H1 (cell line): ENCODE data around the gene CENPV.
"Not testable (repeated sequence)": the region's sequence is repeated elsewhere in the genome, so short reads cannot be mapped to it uniquely, and the experiment has no call there.

Source experiments
- BRCA1 ChIP-seq: IDR thresholded peaks from 2 replicates; pipeline ENCODE4 v1.6.1; 2012; ENCODE audit warnings: low read depth, low read length, improper control_type of control experiment
- CTCF ChIP-seq, 3 experiments: IDR thresholded peaks; 1 replicate in 2 of 3; 2 replicates in 1 of 3; pipeline versions ENCODE4 v1.5.1 to v1.6.1; 2011; ENCODE audit warnings: low read length in 3 of 3, mild to moderate bottlenecking in 3 of 3, inconsistent platforms in 2 of 3, low read depth in 1 of 3, moderate library complexity in 1 of 3; ENCODE audit not compliant: insufficient read depth in 1 of 3; ENCODE audit errors: control extremely low read depth in 1 of 3
- FOSL1 ChIP-seq: IDR thresholded peaks from 2 replicates; pipeline ENCODE4 v1.6.1; 2011; ENCODE audit warnings: mild to moderate bottlenecking, low read depth, low read length, moderate library complexity; ENCODE audit not compliant: insufficient read depth
- GABPA ChIP-seq: IDR thresholded peaks from 2 replicates; pipeline ENCODE4 v1.6.1; 2011; ENCODE audit warnings: mild to moderate bottlenecking, low read length, moderate library complexity, borderline replicate concordance; ENCODE audit not compliant: insufficient read depth
- POLR2A ChIP-seq, 2 experiments: IDR thresholded peaks; 1 replicate in 1 of 2; 2 replicates in 1 of 2; pipeline ENCODE4 v1.6.1; 2011; ENCODE audit warnings: low read depth in 2 of 2, low read length in 2 of 2, mild to moderate bottlenecking in 2 of 2; ENCODE audit errors: control extremely low read depth in 1 of 2
- POLR2AphosphoS5 ChIP-seq: IDR thresholded peaks from 2 replicates; pipeline ENCODE4 v1.6.1; 2011; ENCODE audit warnings: low read depth, low read length
- RAD21 ChIP-seq, 2 experiments: IDR thresholded peaks in 1 of 2; conservative IDR thresholded peaks in 1 of 2; 2 replicates each; pipeline ENCODE4 v1.6.1; 2011; ENCODE audit warnings: low read depth in 2 of 2, low read length in 2 of 2, improper control_type of control experiment in 1 of 2, inconsistent platforms in 1 of 2, mild to moderate bottlenecking in 1 of 2, moderate library complexity in 1 of 2
- RNF2 ChIP-seq: fragments of 200-900, 300-1000 bp; sonication (generic); IDR thresholded peaks from 2 replicates; pipeline ENCODE4 v1.7.1; 2016; ENCODE audit warnings: borderline replicate concordance, low read depth, mild to moderate bottlenecking, antibody characterized with exemption, low read length; ENCODE audit not compliant: poor library complexity, severe bottlenecking; ENCODE audit errors: missing control alignments
- SIN3A ChIP-seq, 2 experiments: IDR thresholded peaks in 1 of 2; conservative IDR thresholded peaks in 1 of 2; 2 replicates each; pipeline ENCODE4 v1.6.1; 2011 to 2012; ENCODE audit warnings: low read length in 2 of 2, improper control_type of control experiment in 1 of 2, low read depth in 1 of 2, mild to moderate bottlenecking in 1 of 2
- SP4 ChIP-seq: IDR thresholded peaks from 2 replicates; pipeline ENCODE4 v1.6.1; 2012; ENCODE audit warnings: low read length, inconsistent platforms
- TCF12 ChIP-seq: IDR thresholded peaks from 2 replicates; pipeline ENCODE4 v1.6.1; 2011; ENCODE audit warnings: low read depth, mild to moderate bottlenecking, low read length
- YY1 ChIP-seq: IDR thresholded peaks from 2 replicates; pipeline ENCODE4 v1.6.1; 2011; ENCODE audit warnings: low read depth, mild to moderate bottlenecking, low read length

DNA sequence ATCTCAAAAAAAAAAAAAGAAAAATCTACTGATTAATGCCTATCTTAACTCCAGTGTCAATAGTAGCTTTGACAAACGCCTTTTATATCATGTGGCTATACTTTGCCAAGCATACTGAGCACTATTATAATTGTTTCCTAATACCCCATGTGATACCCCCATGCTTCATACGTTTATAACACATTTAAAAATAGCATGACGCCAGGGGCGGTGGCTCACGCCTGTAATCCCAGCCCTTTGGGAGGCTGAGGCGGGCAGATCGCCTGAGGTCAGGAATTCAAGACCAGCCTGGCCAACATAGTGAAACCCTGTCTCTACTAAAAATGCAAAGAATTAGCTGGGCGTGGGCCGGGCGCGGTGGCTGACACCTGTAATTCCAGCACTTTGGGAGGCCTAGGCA, 39.2 kb upstream of the CENPV start:
- not testable (repeated sequence) for TF ChIP-seq RNF2; POLR2A (IDR thresholded peaks at IDR 0.05; ENCODE audit: control extremely low read depth in 1 of 2, low read depth in 2 of 2, low read length in 2 of 2); SP4; CTCF (IDR thresholded peaks at IDR 0.05; ENCODE audit: control extremely low read depth in 1 of 3, insufficient read depth in 1 of 3, low read depth in 1 of 3, low read length in 3 of 3); TCF12; YY1; RAD21 (IDR thresholded peaks at IDR 0.05 in 1 of 2, conservative IDR thresholded peaks at IDR 0.05 in 1 of 2; ENCODE audit: low read depth in 2 of 2, low read length in 2 of 2); POLR2AphosphoS5; SIN3A (conservative IDR thresholded peaks at IDR 0.05 in 1 of 2, IDR thresholded peaks at IDR 0.05 in 1 of 2; ENCODE audit: low read depth in 1 of 2, low read length in 2 of 2); BRCA1; FOSL1; GABPA
